ENCODE measurements around the gene CAMKK1.

GRCh38 chr17:3940965-3941698 is 48.3 kb upstream of the CAMKK1 start:
- TF ChIP-seq, protein P1, sequence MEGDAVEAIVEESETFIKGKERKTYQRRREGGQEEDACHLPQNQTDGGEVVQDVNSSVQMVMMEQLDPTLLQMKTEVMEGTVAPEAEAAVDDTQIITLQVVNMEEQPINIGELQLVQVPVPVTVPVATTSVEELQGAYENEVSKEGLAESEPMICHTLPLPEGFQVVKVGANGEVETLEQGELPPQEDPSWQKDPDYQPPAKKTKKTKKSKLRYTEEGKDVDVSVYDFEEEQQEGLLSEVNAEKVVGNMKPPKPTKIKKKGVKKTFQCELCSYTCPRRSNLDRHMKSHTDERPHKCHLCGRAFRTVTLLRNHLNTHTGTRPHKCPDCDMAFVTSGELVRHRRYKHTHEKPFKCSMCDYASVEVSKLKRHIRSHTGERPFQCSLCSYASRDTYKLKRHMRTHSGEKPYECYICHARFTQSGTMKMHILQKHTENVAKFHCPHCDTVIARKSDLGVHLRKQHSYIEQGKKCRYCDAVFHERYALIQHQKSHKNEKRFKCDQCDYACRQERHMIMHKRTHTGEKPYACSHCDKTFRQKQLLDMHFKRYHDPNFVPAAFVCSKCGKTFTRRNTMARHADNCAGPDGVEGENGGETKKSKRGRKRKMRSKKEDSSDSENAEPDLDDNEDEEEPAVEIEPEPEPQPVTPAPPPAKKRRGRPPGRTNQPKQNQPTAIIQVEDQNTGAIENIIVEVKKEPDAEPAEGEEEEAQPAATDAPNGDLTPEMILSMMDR (IDR thresholded peaks at IDR 0.05 in 4 of 5, conservative IDR thresholded peaks at IDR 0.05 in 1 of 5) = no peak
- TF ChIP-seq POLR2A (IDR thresholded peaks at IDR 0.05) = no peak

Measured in gastrocnemius medialis (tissue), 4 donors.